K562 (cell line): ENCODE measurements around the gene PRKX.

Source experiments
- CHD1 ChIP-seq: fragments of 200-600 bp; sonication (generic); IDR thresholded peaks from one replicate; pipeline ENCODE4 v1.6.1; 2012; ENCODE audit warnings: mild to moderate bottlenecking, moderate library complexity, low read length, inconsistent platforms
- POU5F1 ChIP-seq: fragments of 150-350 bp; IDR thresholded peaks from 2 replicates; pipeline ENCODE4 v1.6.1; 2014; ENCODE audit warnings: borderline replicate concordance, low read length, low read depth, mild to moderate bottlenecking; ENCODE audit not compliant: partially characterized antibody
- SRF ChIP-seq, 2 experiments: fragments of 250-450, 450-650 bp in 1 of 2; sonication (Bioruptor Pico) in 1 of 2; sonication (generic) in 1 of 2; formaldehyde crosslinking; IDR thresholded peaks; 2 replicates each; pipeline versions ENCODE4 v1.5.0 to v1.5.1; 2020 to 2022; ENCODE audit warnings: mild to moderate bottlenecking in 1 of 2, missing genetic modification reagents in 1 of 2
- TCF7 ChIP-seq: sonication (generic); IDR thresholded peaks from 2 replicates; pipeline ENCODE4 v1.6.1; 2016; ENCODE audit warnings: antibody characterized with exemption, borderline replicate concordance
- ZNF23 ChIP-seq: fragments of 250-450 bp; sonication (Bioruptor Pico); IDR thresholded peaks from 2 replicates; pipeline ENCODE4 v1.4.0; 2020; ENCODE audit warnings: mild to moderate bottlenecking
- ZNF699 ChIP-seq: fragments of 250-450 bp; sonication (Bioruptor Pico); IDR thresholded peaks from 2 replicates; pipeline ENCODE4 v1.8.0; 2021; ENCODE audit warnings: mild to moderate bottlenecking, moderate library complexity; ENCODE audit not compliant: insufficient replicate concordance
- TF ChIP-seq, protein P1 (sequence below), 2 experiments: fragments of 450-650 bp in 1 of 2; sonication (generic) in 1 of 2; formaldehyde crosslinking; conservative IDR thresholded peaks; 2 replicates each; pipeline versions ENCODE4 v1.4.0 to v1.8.1; 2020 to 2022; ENCODE audit warnings: mild to moderate bottlenecking in 1 of 2, missing genetic modification reagents in 1 of 2
- TF ChIP-seq, protein P2 (sequence below): sonication (generic); formaldehyde crosslinking; IDR thresholded peaks from 2 replicates; pipeline ENCODE4 v1.8.1; 2023; ENCODE audit warnings: mild to moderate bottlenecking, missing genetic modification reagents

DNA sequence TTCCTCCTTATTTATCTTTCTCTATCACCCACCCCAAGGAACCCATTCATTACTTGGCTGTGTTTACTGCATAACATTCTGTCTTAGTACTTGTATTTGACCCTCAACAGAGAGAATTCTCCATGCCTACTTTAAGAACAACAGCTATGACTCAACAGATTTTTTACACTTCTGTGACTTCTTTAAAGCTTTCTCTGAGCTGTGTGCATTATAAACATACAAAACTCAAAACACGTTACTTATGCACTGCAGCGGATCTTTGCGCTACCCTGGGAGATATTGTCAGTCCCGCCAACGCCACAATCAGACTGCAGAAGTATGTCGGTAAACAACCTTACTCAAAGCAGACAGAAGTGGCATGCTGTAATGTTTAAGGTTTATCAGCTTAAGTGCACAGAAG is 35.1 kb downstream of the PRKX start:
- no peak for TF ChIP-seq ZNF23 (CRISPR knock-in tag)
- no peak for TF ChIP-seq ZNF699 (CRISPR knock-in tag)
- TF ChIP-seq, protein P1, sequence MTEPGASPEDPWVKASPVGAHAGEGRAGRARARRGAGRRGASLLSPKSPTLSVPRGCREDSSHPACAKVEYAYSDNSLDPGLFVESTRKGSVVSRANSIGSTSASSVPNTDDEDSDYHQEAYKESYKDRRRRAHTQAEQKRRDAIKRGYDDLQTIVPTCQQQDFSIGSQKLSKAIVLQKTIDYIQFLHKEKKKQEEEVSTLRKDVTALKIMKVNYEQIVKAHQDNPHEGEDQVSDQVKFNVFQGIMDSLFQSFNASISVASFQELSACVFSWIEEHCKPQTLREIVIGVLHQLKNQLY (CRISPR knock-in tag; conservative IDR thresholded peaks at IDR 0.05), result no peak
- TF ChIP-seq, protein P2, sequence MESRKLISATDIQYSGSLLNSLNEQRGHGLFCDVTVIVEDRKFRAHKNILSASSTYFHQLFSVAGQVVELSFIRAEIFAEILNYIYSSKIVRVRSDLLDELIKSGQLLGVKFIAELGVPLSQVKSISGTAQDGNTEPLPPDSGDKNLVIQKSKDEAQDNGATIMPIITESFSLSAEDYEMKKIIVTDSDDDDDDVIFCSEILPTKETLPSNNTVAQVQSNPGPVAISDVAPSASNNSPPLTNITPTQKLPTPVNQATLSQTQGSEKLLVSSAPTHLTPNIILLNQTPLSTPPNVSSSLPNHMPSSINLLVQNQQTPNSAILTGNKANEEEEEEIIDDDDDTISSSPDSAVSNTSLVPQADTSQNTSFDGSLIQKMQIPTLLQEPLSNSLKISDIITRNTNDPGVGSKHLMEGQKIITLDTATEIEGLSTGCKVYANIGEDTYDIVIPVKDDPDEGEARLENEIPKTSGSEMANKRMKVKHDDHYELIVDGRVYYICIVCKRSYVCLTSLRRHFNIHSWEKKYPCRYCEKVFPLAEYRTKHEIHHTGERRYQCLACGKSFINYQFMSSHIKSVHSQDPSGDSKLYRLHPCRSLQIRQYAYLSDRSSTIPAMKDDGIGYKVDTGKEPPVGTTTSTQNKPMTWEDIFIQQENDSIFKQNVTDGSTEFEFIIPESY (CRISPR knock-in tag), result no peak
- no peak for TF ChIP-seq POU5F1
- no peak for TF ChIP-seq TCF7
- TF ChIP-seq CHD1, result no peak
- no peak for TF ChIP-seq SRF (CRISPR knock-in tag; IDR thresholded peaks at IDR 0.05)
